MCF 10A (cell line): ENCODE measurements around the gene SAMM50. TPM values are rescaled to one million over a fixed set of nuclear protein-coding genes. Genes with fewer than 3 reads are reported as not detected.

Experiments
- BruUV-seq: library from RNA; stranded (reverse); fragments of 400-500 nt; replicated peaks from 2 replicates; lab custom pipeline; 2021; lab: Mats Ljungman, UMichigan
- CTCF ChIA-PET: fragments of 300-600 bp; sonication (Branson Sonifier 250); formaldehyde crosslinking; extraction: SDS; loops from one replicate; lab custom pipeline; 2021; ENCODE audit warnings: antibody characterized with exemption, inconsistent platforms; lab: Yijun Ruan, JAX
- POLR2A ChIA-PET: fragments of 300-600, 350-650 bp; sonication (Branson Sonifier 250); formaldehyde crosslinking; extraction: SDS; loops from one replicate; lab custom pipeline; 2020; ENCODE audit warnings: antibody characterized with exemption, inconsistent platforms; lab: Yijun Ruan, JAX
- DNase-seq: peaks from one replicate; pipeline ENCODE4 v3.0.0-alpha.2; 2018; ENCODE audit not compliant: unreplicated experiment
- H3K27ac Mint-ChIP-seq: one replicate; pipeline ENCODE4 v1.8.0; 2022; ENCODE audit warnings: mild to moderate bottlenecking, low read depth, mixed read lengths; ENCODE audit not compliant: unreplicated experiment
- H3K27me3 Mint-ChIP-seq: one replicate; pipeline ENCODE4 v1.8.0; 2022; ENCODE audit warnings: mixed read lengths; ENCODE audit not compliant: insufficient read depth, unreplicated experiment
- H3K36me3 Mint-ChIP-seq: one replicate; pipeline ENCODE4 v1.8.0; 2022; ENCODE audit warnings: mild to moderate bottlenecking, moderate library complexity, mixed read lengths; ENCODE audit not compliant: insufficient read depth, unreplicated experiment
- H3K4me1 Mint-ChIP-seq: one replicate; pipeline ENCODE4 v1.8.0; 2022; ENCODE audit warnings: mixed read lengths; ENCODE audit not compliant: insufficient read depth, unreplicated experiment
- H3K4me3 Mint-ChIP-seq: one replicate; pipeline ENCODE4 v1.8.0; 2022; ENCODE audit warnings: mild to moderate bottlenecking, moderate library complexity, mixed read lengths; ENCODE audit not compliant: unreplicated experiment
- H3K9me3 Mint-ChIP-seq: one replicate; pipeline ENCODE4 v1.8.0; 2022; ENCODE audit warnings: mixed read lengths; ENCODE audit not compliant: unreplicated experiment
- intact Hi-C: fragments of 100-400 bp; cut with micrococcal nuclease; formaldehyde crosslinking; loops from 2 replicates; pipeline ENCODE4 v1.14.1; 2022
- total RNA-seq: library from RNA; stranded (reverse); gene quantifications from 2 replicates; pipeline ENCODE4 v1.2.3, GENCODE V29; 2022
- TF ChIP-seq, protein P1 (sequence below): fragments of 200-600 bp; IDR thresholded peaks from one replicate; pipeline ENCODE4 v1.8.0; 2022; ENCODE audit warnings: antibody characterized with exemption, mild to moderate bottlenecking; ENCODE audit not compliant: unreplicated experiment

SAMM50 gene
- total RNA-seq, 1 experiment from 2014 or later, result 29.5 TPM

DNA sequence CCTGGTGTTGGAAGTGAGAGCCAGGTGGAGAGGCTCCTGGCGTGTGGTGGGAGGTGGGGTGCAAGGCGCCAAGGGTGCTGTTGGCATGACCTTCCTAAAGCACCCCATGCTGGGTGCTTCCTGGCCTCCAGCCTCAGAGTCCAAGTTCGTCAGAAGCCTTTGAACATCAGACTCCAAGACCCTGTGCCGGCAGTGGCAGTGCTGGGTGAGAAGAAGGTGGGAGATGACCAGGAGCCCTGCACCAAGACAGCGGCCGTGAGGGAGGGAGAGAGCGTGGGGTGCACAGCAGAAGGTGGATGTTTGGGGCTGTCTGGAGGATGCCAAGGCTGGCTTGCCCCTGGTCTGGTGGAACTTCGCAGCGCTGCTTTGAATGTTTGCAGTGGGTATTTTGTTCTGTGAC, 39.2 kb downstream of the SAMM50 start:
- H3K36me3 Mint-ChIP-seq, result peaks cover 88% of the 10 kb centered on the region
- intact Hi-C loops, result no loop called here
- POLR2A ChIA-PET, result no interaction called here

DNA sequence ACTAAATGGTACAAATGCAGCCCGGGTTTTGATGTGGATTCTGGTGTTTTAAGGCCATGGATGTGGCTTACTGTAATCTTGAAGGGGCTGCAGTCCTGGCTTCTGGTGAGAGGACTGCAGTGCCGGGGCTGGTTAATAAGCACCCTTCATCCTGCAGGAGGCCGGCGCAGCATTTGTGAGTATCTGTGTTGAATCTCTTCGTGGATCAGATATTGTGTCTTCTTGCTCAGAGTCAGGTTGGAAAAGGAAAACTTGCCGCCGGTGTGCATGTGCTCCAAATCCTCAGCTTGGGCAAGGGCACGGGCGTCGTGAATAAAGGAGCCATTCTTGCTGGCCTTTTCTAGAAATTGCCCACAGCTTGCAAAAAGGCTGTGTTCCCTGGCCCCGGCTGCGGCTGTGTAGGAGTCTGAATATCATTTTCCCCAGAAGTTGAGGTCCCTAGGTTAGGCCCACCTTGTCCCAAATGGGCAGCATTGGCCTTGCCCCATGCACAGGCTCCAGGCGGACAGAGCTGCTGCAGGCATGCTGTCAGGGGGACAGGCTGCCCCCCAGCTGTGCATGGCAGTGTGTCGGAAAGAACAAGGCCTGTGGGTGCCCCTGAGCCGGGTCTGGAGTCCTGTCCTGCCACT, 39.9 kb downstream of the SAMM50 start:
- no TSS peak for BruUV-seq
- no peak for DNase-seq
- CTCF ChIA-PET, result interaction anchor here (0.6 to 5.9 kb wide), 5 partner anchors 11 to 630 kb away, joined by 3 to 170 read pairs (median 26); no protein-coding TSS in a partner anchor
- Mint-ChIP-seq H3K4me1 (no peaks in the 10 kb centered on the region), H3K27me3 (no peaks in the 10 kb centered on the region), H3K27ac (no peak overlapping the region), H3K4me3 (no peak overlapping the region), H3K9me3 (no peaks in the 10 kb centered on the region), H3K36me3 (peaks cover 86% of the 10 kb centered on the region)
- TF ChIP-seq, protein P1, sequence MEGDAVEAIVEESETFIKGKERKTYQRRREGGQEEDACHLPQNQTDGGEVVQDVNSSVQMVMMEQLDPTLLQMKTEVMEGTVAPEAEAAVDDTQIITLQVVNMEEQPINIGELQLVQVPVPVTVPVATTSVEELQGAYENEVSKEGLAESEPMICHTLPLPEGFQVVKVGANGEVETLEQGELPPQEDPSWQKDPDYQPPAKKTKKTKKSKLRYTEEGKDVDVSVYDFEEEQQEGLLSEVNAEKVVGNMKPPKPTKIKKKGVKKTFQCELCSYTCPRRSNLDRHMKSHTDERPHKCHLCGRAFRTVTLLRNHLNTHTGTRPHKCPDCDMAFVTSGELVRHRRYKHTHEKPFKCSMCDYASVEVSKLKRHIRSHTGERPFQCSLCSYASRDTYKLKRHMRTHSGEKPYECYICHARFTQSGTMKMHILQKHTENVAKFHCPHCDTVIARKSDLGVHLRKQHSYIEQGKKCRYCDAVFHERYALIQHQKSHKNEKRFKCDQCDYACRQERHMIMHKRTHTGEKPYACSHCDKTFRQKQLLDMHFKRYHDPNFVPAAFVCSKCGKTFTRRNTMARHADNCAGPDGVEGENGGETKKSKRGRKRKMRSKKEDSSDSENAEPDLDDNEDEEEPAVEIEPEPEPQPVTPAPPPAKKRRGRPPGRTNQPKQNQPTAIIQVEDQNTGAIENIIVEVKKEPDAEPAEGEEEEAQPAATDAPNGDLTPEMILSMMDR, result no peak
- POLR2A ChIA-PET, result no interaction called here
- intact Hi-C loops, result no loop called here

More for the DNA sequence above, 39.2 kb downstream of the SAMM50 start:
- no peak for DNase-seq
- TF ChIP-seq, protein P1, result no peak
- Mint-ChIP-seq H3K4me3 (no peak overlapping the region), H3K27ac (peak overlapping the region; percentile 67), H3K27me3 (no peaks in the 10 kb centered on the region), H3K4me1 (no peaks in the 10 kb centered on the region), H3K9me3 (no peaks in the 10 kb centered on the region)
- CTCF ChIA-PET, result interaction anchor here (0.5 to 5.9 kb wide), 16 partner anchors 11 to 814 kb away, joined by 3 to 170 read pairs (median 14); partner anchors contain the start of gene PARVB
- no TSS peak for BruUV-seq

DNA sequence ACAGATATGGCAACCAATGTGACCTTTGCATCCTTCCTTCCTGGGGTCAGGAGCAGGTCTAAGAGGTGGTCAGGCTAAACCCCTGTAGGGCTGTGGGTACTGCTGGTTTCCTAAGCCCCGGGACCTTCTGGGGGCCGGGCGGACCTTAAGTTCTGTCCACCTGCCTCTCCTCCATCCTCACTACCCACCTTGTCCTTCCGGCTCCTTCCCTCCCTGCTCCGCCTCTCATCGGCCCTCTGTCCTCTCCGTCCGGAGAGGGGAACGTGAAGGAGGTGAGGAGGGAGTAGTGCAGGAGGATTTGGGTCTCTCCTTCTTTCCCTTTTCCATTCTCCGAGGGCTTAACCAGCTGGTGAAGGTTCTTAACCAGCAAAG, 40.5 kb downstream of the SAMM50 start:
- intact Hi-C loops, result no loop called here
- peaks cover 84% of the 10 kb centered on the region for H3K36me3 Mint-ChIP-seq
- CTCF ChIA-PET, result no interaction called here
- POLR2A ChIA-PET, result no interaction called here
- no TSS peak for BruUV-seq
- no peaks in the 10 kb centered on the region for H3K4me1 Mint-ChIP-seq
- no peak for DNase-seq
- no peak overlapping the region for H3K27ac Mint-ChIP-seq
- H3K27me3 Mint-ChIP-seq, result no peaks in the 10 kb centered on the region
- TF ChIP-seq, protein P1, result no peak
- H3K4me3 Mint-ChIP-seq, result no peak overlapping the region
- no peaks in the 10 kb centered on the region for H3K9me3 Mint-ChIP-seq

DNA sequence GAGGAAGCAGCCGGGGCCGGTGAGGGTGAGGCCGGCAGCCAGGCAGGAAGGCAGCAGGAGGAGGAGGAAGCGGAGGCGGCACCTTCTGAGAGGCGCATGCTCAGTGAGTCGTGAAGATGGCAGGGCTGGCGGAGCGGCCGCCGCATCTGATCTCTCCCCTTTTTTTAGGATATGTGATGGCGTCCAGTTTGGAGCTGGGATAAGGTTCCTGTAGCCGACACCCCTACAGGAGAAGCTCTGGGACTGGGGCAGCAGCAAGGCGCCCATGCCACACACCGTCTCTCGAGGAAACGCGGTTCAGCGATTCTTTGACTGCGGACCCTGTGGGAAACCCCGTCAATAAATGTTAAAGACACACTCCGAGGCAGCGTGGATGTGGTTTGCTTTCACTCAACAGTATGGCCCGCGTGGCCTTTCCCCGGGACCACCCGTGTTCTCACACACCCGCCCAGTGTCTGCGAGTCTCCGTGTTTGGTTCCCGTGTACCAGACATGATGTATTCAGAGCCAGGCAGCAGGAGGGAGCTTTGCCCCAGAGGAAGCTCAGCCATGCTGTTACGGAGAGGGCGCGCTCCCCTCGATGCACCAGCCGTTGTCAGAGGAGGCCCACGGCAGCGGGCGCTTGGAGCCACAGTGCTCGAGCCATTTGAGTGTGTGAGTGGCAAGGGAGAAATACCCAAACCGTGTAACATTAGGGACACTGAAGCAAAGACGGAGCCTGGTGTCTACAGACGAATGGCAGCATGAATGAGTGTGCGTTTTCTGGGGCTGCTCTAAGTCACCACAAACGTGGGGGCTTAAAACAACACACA, 41.1 kb downstream of the SAMM50 start:
- DNase-seq, result no peak
- H3K9me3 Mint-ChIP-seq, result no peaks in the 10 kb centered on the region
- H3K27me3 Mint-ChIP-seq, result no peaks in the 10 kb centered on the region
- H3K36me3 Mint-ChIP-seq, result peaks cover 81% of the 10 kb centered on the region
- H3K27ac Mint-ChIP-seq, result no peak overlapping the region
- intact Hi-C loops, result no loop called here
- BruUV-seq, result no TSS peak
- ChIA-PET POLR2A (no interaction called here), CTCF (interaction anchor here (0.5 kb wide), 1 partner anchor 19 kb away, joined by 8 read pairs; no protein-coding TSS in a partner anchor)
- no peak overlapping the region for H3K4me3 Mint-ChIP-seq
- no peaks in the 10 kb centered on the region for H3K4me1 Mint-ChIP-seq
- TF ChIP-seq, protein P1, result no peak
